HEK293 (cell line): ENCODE measurements around the gene LPCAT2.

ENCODE experiments used
- CTCF ChIA-PET: fragments of 350-600 bp; formaldehyde crosslinking; extraction: SDS; loops from one replicate; lab custom pipeline; 2021; ENCODE audit warnings: antibody characterized with exemption; lab: Yijun Ruan, JAX
- POLR2A ChIA-PET: fragments of 300-600 bp; formaldehyde crosslinking; extraction: SDS; loops from one replicate; lab custom pipeline; 2020; ENCODE audit warnings: antibody characterized with exemption, inconsistent platforms; lab: Yijun Ruan, JAX
- H3K27ac ChIP-seq: fragments of 200-500 bp; sonication (Bioruptor generic); 2 replicates; pipeline ENCODE4 v1.5.1; 2014; ENCODE audit warnings: low read depth, low read length, control low read depth, inconsistent platforms; ENCODE audit errors: extremely low read depth
- H3K36me3 ChIP-seq, 2 experiments: fragments of 200-500 bp in 1 of 2; sonication (Bioruptor generic) in 1 of 2; 1 replicate in 1 of 2; 2 replicates in 1 of 2; pipeline ENCODE4 v1.5.1; 2014 to 2017; ENCODE audit warnings: inconsistent platforms in 2 of 2, low read length in 2 of 2; ENCODE audit not compliant: control insufficient read depth in 2 of 2, insufficient read depth in 1 of 2
- H3K4me1 ChIP-seq: fragments of 200-500 bp; sonication (Bioruptor generic); 2 replicates; pipeline ENCODE4 v1.5.1; 2014; ENCODE audit warnings: mild to moderate bottlenecking, low read length, inconsistent platforms; ENCODE audit not compliant: control insufficient read depth, insufficient read depth
- H3K4me3 ChIP-seq: 2 replicates; pipeline ENCODE4 v1.5.1; 2011; ENCODE audit warnings: low read depth, mild to moderate bottlenecking, control low read depth, low read length, moderate library complexity
- H3K9me3 ChIP-seq: fragments of 200-500 bp; sonication (Bioruptor generic); 2 replicates; pipeline ENCODE4 v1.5.1; 2014; ENCODE audit warnings: low read depth, low read length, inconsistent platforms; ENCODE audit not compliant: control insufficient read depth, insufficient read depth
- GLI2 ChIP-seq: fragments of 450-650 bp; formaldehyde crosslinking; IDR thresholded peaks from 2 replicates; pipeline ENCODE4; 2017; ENCODE audit warnings: missing biosample characterization, missing genetic modification characterization, low read depth, borderline replicate concordance
- KLF16 ChIP-seq: fragments of 450-650 bp; formaldehyde crosslinking; IDR thresholded peaks from 2 replicates; pipeline ENCODE4 v1.5.1; 2017; ENCODE audit warnings: missing biosample characterization, missing genetic modification characterization
- KLF9 ChIP-seq: fragments of 450-650 bp; formaldehyde crosslinking; IDR thresholded peaks from 2 replicates; pipeline ENCODE4 v1.5.1; 2016; ENCODE audit warnings: missing biosample characterization, missing genetic modification characterization, low read depth
- PRDM10 ChIP-seq: fragments of 450-650 bp; formaldehyde crosslinking; IDR thresholded peaks from 2 replicates; pipeline ENCODE4 v1.5.1; 2016; ENCODE audit warnings: missing biosample characterization, missing genetic modification characterization
- SCRT1 ChIP-seq: fragments of 450-650 bp; formaldehyde crosslinking; IDR thresholded peaks from 2 replicates; pipeline ENCODE4 v1.5.1; 2016; ENCODE audit warnings: missing biosample characterization, missing genetic modification characterization, borderline replicate concordance
- SP7 ChIP-seq: fragments of 450-650 bp; formaldehyde crosslinking; IDR thresholded peaks from 2 replicates; pipeline ENCODE4 v1.5.1; 2016; ENCODE audit warnings: missing biosample characterization, missing genetic modification characterization
- YY1 ChIP-seq: fragments of 450-650 bp; formaldehyde crosslinking; IDR thresholded peaks from 2 replicates; pipeline ENCODE4 v1.5.1; 2018; ENCODE audit warnings: missing biosample characterization, missing genetic modification characterization
- ZBTB11 ChIP-seq: fragments of 450-650 bp; formaldehyde crosslinking; conservative IDR thresholded peaks from 2 replicates; pipeline ENCODE4 v1.5.1; 2016; ENCODE audit warnings: low read depth, missing biosample characterization, missing genetic modification characterization
- ZBTB26 ChIP-seq: fragments of 450-650 bp; formaldehyde crosslinking; optimal IDR thresholded peaks from 2 replicates; pipeline ENCODE3; 2016; ENCODE audit warnings: missing biosample characterization, mild to moderate bottlenecking, missing genetic modification characterization
- ZFP3 ChIP-seq: fragments of 450-650 bp; formaldehyde crosslinking; IDR thresholded peaks from 2 replicates; pipeline ENCODE4 v1.5.1; 2016; ENCODE audit warnings: low read depth, missing biosample characterization, missing genetic modification characterization
- ZNF354C ChIP-seq: fragments of 450-650 bp; formaldehyde crosslinking; IDR thresholded peaks from 2 replicates; pipeline ENCODE4 v1.5.1; 2016; ENCODE audit warnings: missing biosample characterization, missing genetic modification characterization, low read depth, borderline replicate concordance
- ZNF501 ChIP-seq: fragments of 450-650 bp; formaldehyde crosslinking; IDR thresholded peaks from 2 replicates; pipeline ENCODE4 v1.5.1; 2016; ENCODE audit warnings: missing biosample characterization, missing genetic modification characterization
- ZNF555 ChIP-seq: fragments of 450-650 bp; formaldehyde crosslinking; conservative IDR thresholded peaks from 2 replicates; pipeline ENCODE4 v1.5.1; 2017; ENCODE audit warnings: missing biosample characterization, mild to moderate bottlenecking, missing genetic modification characterization, inconsistent platforms
- ZNF600 ChIP-seq: fragments of 450-650 bp; formaldehyde crosslinking; IDR thresholded peaks from 2 replicates; pipeline ENCODE4 v1.5.1; 2016; ENCODE audit warnings: missing biosample characterization, missing genetic modification characterization
- TF ChIP-seq, protein P1 (sequence below): fragments of 450-650 bp; formaldehyde crosslinking; IDR thresholded peaks from 2 replicates; pipeline ENCODE4 v1.5.1; 2016; ENCODE audit warnings: missing biosample characterization, missing genetic modification characterization, borderline replicate concordance

Gene LPCAT2

DNA sequence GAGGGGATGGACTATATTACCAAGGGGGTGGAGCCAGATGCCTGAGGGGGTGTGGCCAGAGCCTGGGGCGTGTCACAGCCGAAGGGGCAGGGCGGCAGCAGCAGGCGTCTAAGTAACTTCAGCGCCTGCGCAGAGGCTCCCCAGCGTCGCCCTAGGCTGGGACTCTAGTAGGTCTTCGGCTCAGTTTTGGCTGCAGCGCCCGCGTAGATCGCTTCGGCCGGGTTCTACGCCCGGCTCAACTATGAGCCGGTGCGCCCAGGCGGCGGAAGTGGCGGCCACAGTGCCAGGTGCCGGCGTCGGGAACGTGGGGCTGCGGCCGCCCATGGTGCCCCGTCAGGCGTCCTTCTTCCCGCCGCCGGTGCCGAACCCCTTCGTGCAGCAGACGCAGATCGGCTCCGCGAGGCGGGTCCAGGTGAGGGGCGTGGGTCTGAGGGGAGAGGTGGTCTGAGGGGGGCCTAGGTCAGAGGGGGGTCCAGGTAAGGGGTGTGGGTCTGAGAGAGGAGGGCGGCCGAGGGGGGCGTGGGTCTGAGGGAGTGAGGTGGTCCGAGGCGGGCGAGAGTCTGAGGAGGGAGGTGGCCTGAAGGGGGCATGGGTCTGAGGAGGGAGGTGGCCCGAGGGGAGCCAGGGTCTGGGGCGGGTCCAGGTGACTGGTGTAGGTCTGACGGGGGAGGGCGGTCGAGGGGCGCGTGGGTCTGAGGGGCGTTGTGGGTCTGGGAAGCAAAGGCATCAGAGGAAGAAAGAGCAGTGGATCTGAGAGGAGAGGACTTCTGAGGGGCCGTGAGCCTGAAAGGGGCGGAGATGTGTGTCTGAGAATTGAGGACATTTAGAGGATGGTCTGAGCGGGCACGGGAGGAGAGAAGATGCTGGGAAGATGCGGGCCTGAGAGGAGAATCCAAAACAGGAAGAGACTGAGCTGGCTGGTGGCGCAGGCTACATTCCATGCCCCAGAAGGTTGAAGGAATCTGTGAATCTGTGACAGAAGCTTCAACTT lies at the start of gene LPCAT2 (continued):
- TF ChIP-seq, protein P1, sequence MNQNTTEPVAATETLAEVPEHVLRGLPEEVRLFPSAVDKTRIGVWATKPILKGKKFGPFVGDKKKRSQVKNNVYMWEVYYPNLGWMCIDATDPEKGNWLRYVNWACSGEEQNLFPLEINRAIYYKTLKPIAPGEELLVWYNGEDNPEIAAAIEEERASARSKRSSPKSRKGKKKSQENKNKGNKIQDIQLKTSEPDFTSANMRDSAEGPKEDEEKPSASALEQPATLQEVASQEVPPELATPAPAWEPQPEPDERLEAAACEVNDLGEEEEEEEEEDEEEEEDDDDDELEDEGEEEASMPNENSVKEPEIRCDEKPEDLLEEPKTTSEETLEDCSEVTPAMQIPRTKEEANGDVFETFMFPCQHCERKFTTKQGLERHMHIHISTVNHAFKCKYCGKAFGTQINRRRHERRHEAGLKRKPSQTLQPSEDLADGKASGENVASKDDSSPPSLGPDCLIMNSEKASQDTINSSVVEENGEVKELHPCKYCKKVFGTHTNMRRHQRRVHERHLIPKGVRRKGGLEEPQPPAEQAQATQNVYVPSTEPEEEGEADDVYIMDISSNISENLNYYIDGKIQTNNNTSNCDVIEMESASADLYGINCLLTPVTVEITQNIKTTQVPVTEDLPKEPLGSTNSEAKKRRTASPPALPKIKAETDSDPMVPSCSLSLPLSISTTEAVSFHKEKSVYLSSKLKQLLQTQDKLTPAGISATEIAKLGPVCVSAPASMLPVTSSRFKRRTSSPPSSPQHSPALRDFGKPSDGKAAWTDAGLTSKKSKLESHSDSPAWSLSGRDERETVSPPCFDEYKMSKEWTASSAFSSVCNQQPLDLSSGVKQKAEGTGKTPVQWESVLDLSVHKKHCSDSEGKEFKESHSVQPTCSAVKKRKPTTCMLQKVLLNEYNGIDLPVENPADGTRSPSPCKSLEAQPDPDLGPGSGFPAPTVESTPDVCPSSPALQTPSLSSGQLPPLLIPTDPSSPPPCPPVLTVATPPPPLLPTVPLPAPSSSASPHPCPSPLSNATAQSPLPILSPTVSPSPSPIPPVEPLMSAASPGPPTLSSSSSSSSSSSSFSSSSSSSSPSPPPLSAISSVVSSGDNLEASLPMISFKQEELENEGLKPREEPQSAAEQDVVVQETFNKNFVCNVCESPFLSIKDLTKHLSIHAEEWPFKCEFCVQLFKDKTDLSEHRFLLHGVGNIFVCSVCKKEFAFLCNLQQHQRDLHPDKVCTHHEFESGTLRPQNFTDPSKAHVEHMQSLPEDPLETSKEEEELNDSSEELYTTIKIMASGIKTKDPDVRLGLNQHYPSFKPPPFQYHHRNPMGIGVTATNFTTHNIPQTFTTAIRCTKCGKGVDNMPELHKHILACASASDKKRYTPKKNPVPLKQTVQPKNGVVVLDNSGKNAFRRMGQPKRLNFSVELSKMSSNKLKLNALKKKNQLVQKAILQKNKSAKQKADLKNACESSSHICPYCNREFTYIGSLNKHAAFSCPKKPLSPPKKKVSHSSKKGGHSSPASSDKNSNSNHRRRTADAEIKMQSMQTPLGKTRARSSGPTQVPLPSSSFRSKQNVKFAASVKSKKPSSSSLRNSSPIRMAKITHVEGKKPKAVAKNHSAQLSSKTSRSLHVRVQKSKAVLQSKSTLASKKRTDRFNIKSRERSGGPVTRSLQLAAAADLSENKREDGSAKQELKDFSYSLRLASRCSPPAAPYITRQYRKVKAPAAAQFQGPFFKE (tag by site-specific recombination) = peak; percentile 98
- TF ChIP-seq SP7 (tag by site-specific recombination) = peak; percentile 48; the same call in 1 of the 2 replicates
- no peak for TF ChIP-seq ZNF555 (tag by site-specific recombination)
- peak; percentile 38; the same call in 1 of the 2 replicates for TF ChIP-seq KLF16 (tag by site-specific recombination)
- TF ChIP-seq GLI2 (tag by site-specific recombination) = no peak
- TF ChIP-seq KLF9 (tag by site-specific recombination) = peak; percentile 73
- TF ChIP-seq ZNF600 (tag by site-specific recombination) = peak; percentile 40; the same call in 1 of the 2 replicates
- TF ChIP-seq ZBTB26 (tag by site-specific recombination) = peak; percentile 45

GRCh38 chr16:55462241-55462640 lies 46.6 kb upstream of the LPCAT2 start:
- no peaks in the 10 kb centered on the region for H3K9me3 ChIP-seq
- H3K27ac ChIP-seq = no peak overlapping the region
- no peaks in the 10 kb centered on the region for H3K36me3 ChIP-seq
- H3K4me3 ChIP-seq = no peak overlapping the region
- TF ChIP-seq ZNF501 (tag by site-specific recombination) = no peak
- no peak for TF ChIP-seq PRDM10 (tag by site-specific recombination)
- no peak for TF ChIP-seq ZFP3 (tag by site-specific recombination)
- TF ChIP-seq SCRT1 (tag by site-specific recombination) = no peak
- no peak for TF ChIP-seq YY1
- no peak for TF ChIP-seq ZNF354C (tag by site-specific recombination)
- no peak for TF ChIP-seq ZBTB11 (tag by site-specific recombination)
- ChIA-PET POLR2A (no interaction called here), CTCF (interaction anchor here (0.6 to 14.4 kb wide), 5 partner anchors 40 to 853 kb away, joined by 3 to 407 read pairs (median 3); no protein-coding TSS in a partner anchor)
- no peaks in the 10 kb centered on the region for H3K4me1 ChIP-seq
